GM12878 (cell line): Measurements from ENCODE around the gene COL25A1. TPM values are rescaled to one million over a fixed set of nuclear protein-coding genes. Genes with fewer than 3 reads are reported as not detected.

Source experiments
- ATAC-seq: fragments of 200-7000 bp; cut with Tn5 transposase; 3 replicates; pipeline ENCODE4 v1.9.1; 2020; ENCODE audit warnings: mild to moderate bottlenecking, moderate library complexity
- BruUV-seq: library from RNA; stranded (reverse); fragments of 400-500 nt; replicated peaks from 2 replicates; lab custom pipeline; 2021; lab: Mats Ljungman, UMichigan
- CTCF ChIA-PET: fragments of 300-600 bp; sonication (Branson Sonifier 250); formaldehyde crosslinking; extraction: SDS; loops from one replicate; lab custom pipeline; 2021; ENCODE audit warnings: inconsistent platforms; lab: Yijun Ruan, JAX
- POLR2A ChIA-PET: fragments of 350-600 bp; formaldehyde crosslinking; extraction: SDS; loops from one replicate; lab custom pipeline; 2021; ENCODE audit warnings: inconsistent platforms; lab: Charles Lee
- RAD21 ChIA-PET: fragments of 300-600 bp; sonication (Branson Sonifier 250); formaldehyde crosslinking; loops from one replicate; lab custom pipeline; 2023; ENCODE audit warnings: antibody characterized with exemption; ENCODE audit not compliant: unreplicated experiment; lab: Charles Lee
- SMC1A ChIA-PET: fragments of 300-600 bp; sonication (Branson Sonifier 250); formaldehyde crosslinking; loops from one replicate; lab custom pipeline; 2023; ENCODE audit not compliant: unreplicated experiment, uncharacterized antibody; lab: Charles Lee
- DNase-seq: peaks from one replicate; pipeline ENCODE4 v3.0.0-alpha.2; 2011; ENCODE audit warnings: low read depth, low spot score
- FAIRE-seq: peaks from 3 replicates; lab custom pipeline; 2011; peaks lifted over from hg19 to GRCh38; lab: Jason Lieb, UNC
- H2AFZ ChIP-seq: 2 replicates; pipeline ENCODE4 v1.6.0; 2011; ENCODE audit warnings: low read depth, low read length, control low read depth; ENCODE audit not compliant: control insufficient read depth
- H3K27ac ChIP-seq: 2 replicates; pipeline ENCODE4 v1.5.1; 2011; ENCODE audit warnings: control low read depth; ENCODE audit not compliant: control insufficient read depth, insufficient read depth
- H3K27me3 ChIP-seq, 2 experiments: replicated peaks in 1 of 2; 2 replicates each; pipeline versions ENCODE4 v1.6.0 to v1.6.1; 2011; ENCODE audit warnings: low read length in 1 of 2; ENCODE audit not compliant: control insufficient read depth in 2 of 2, insufficient read depth in 2 of 2
- H3K36me3 ChIP-seq, 2 experiments: 2 replicates each; pipeline ENCODE4 v1.5.1; 2011; ENCODE audit warnings: low read length in 1 of 2; ENCODE audit not compliant: control insufficient read depth in 2 of 2, insufficient read depth in 2 of 2
- H3K4me1 ChIP-seq: 2 replicates; pipeline ENCODE4 v1.6.1; 2011; ENCODE audit warnings: mild to moderate bottlenecking, low read length, moderate library complexity, mixed read lengths; ENCODE audit not compliant: control insufficient read depth, insufficient read depth
- H3K4me2 ChIP-seq: 2 replicates; pipeline ENCODE4 v1.6.0; 2011; ENCODE audit warnings: control low read depth; ENCODE audit not compliant: control insufficient read depth, insufficient read depth
- H3K4me3 ChIP-seq: fragments of 200-600 bp; sonication (generic); 2 replicates; pipeline ENCODE4 v1.5.1; 2016
- H3K79me2 ChIP-seq: 2 replicates; pipeline ENCODE4 v1.6.0; 2011; ENCODE audit warnings: low read length; ENCODE audit not compliant: control insufficient read depth, insufficient read depth
- H3K9ac ChIP-seq: 2 replicates; pipeline ENCODE4 v1.8.0; 2011; ENCODE audit warnings: low read length, control low read depth, mixed read lengths; ENCODE audit not compliant: control insufficient read depth, insufficient read depth
- H3K9me3 ChIP-seq: replicated peaks from 3 replicates; pipeline ENCODE4 v1.5.1; 2011; ENCODE audit warnings: mild to moderate bottlenecking, low read length; ENCODE audit not compliant: control insufficient read depth, insufficient read depth
- H4K20me1 ChIP-seq: 2 replicates; pipeline ENCODE4 v1.6.0; 2011; ENCODE audit not compliant: control insufficient read depth, insufficient read depth
- ATF7 ChIP-seq: fragments of 450-650 bp; IDR thresholded peaks from 2 replicates; pipeline ENCODE4 v1.6.1; 2016; ENCODE audit warnings: low read depth, mild to moderate bottlenecking
- BRCA1 ChIP-seq: IDR thresholded peaks from 2 replicates; pipeline ENCODE4 v1.6.1; 2011; ENCODE audit warnings: low read depth, low read length, improper control_type of control experiment
- CBX5 ChIP-seq: sonication (generic); IDR thresholded peaks from 2 replicates; pipeline ENCODE4 v1.6.1; 2016; ENCODE audit warnings: low read depth, moderate library complexity, mild to moderate bottlenecking, inconsistent platforms
- CEBPB ChIP-seq, 2 experiments: fragments of 150-350 bp in 1 of 2; IDR thresholded peaks; 2 replicates each; pipeline ENCODE4 v1.6.1; 2012 to 2014; ENCODE audit warnings: low read depth in 2 of 2, low read length in 2 of 2, borderline replicate concordance in 1 of 2, inconsistent platforms in 1 of 2
- ETV6 ChIP-seq, 2 experiments: fragments of 450-650 bp in 1 of 2; IDR thresholded peaks in 1 of 2; conservative IDR thresholded peaks in 1 of 2; 2 replicates each; pipeline ENCODE4 v1.6.1; 2014; ENCODE audit warnings: antibody characterized with exemption in 1 of 2, borderline replicate concordance in 1 of 2, low read depth in 1 of 2, mild to moderate bottlenecking in 1 of 2, moderate library complexity in 1 of 2
- NFYB ChIP-seq: IDR thresholded peaks from 2 replicates; pipeline ENCODE4 v1.6.1; 2011; ENCODE audit warnings: low read depth, mild to moderate bottlenecking, low read length, improper control_type of control experiment, moderate library complexity; ENCODE audit not compliant: insufficient read depth
- NR2C1 ChIP-seq: fragments of 450-650 bp; IDR thresholded peaks from 2 replicates; pipeline ENCODE4 v1.6.1; 2017; ENCODE audit warnings: antibody characterized with exemption, mild to moderate bottlenecking, moderate library complexity
- WRNIP1 ChIP-seq: IDR thresholded peaks from 2 replicates; pipeline ENCODE4 v1.6.1; 2011; ENCODE audit warnings: low read depth, low read length, improper control_type of control experiment, borderline replicate concordance
- ZNF217 ChIP-seq: fragments of 450-650 bp; IDR thresholded peaks from 2 replicates; pipeline ENCODE4 v1.6.1; 2017; ENCODE audit warnings: antibody characterized with exemption, mild to moderate bottlenecking
- WGBS: methylation state at CpG from one replicate; pipeline ENCODE4 v1.1.6; 2016; ENCODE audit warnings: low lambda C conversion rate; ENCODE audit not compliant: insufficient replicate concordance, insufficient coverage; ENCODE audit errors: missing lambda C conversion rate; 5-methylcytosine and 5-hydroxymethylcytosine counted together
- in situ Hi-C: fragments of 300-500 bp; cut with MboI; formaldehyde crosslinking; loops from 9 replicates; pipeline ENCODE4 v1.14.3; 2018; ENCODE audit warnings: mixed read lengths
- intact Hi-C: fragments of 100-400 bp; cut with micrococcal nuclease; formaldehyde crosslinking; loops from one replicate; pipeline ENCODE4 v1.14.2; 2022; ENCODE audit not compliant: unreplicated experiment
- polyA plus RNA-seq, 11 experiments: library from polyadenylated mRNA; depleted of rRNA in 4 of 11; unstranded in 6 of 11; stranded (reverse) in 5 of 11; fragments of >200 nt; fragmentation: Nextera tagmentation in 4 of 11; fragmentation: Illumina TruSeq in 1 of 11; extraction: Ambion mirVana in 4 of 11; extraction: Trizol in 1 of 11; gene quantifications; 1 replicate in 1 of 11; 2 replicates in 10 of 11; pipeline versions ENCODE4 v1.2.1 to v1.2.3, GENCODE V29; 2011 to 2016; ENCODE audit warnings: inconsistent platforms in 2 of 11, missing spikeins in 2 of 11, low read depth in 1 of 11
- total RNA-seq, 4 experiments: library from RNA; depleted of rRNA in 3 of 4; stranded (reverse); fragments of >200 nt in 3 of 4; fragmentation: Illumina TruSeq in 1 of 4; extraction: Trizol in 1 of 4; gene quantifications; 2 replicates each; pipeline versions ENCODE4 v1.2.1 to v1.2.3, GENCODE V29; 2013 to 2021
- TF ChIP-seq, protein P1 (sequence below): fragments of 450-650 bp; IDR thresholded peaks from 2 replicates; pipeline ENCODE4 v1.6.1; 2016; ENCODE audit warnings: mild to moderate bottlenecking, moderate library complexity, borderline replicate concordance
- TF ChIP-seq, protein P2 (sequence below): IDR thresholded peaks from 2 replicates; pipeline ENCODE4 v1.6.1; 2012; ENCODE audit warnings: low read depth, low read length, improper control_type of control experiment
- TF ChIP-seq, protein P3 (sequence below): IDR thresholded peaks from 2 replicates; pipeline ENCODE4 v1.6.1; 2012; ENCODE audit warnings: low read length, inconsistent platforms

Gene COL25A1
- total and polyA plus RNA-seq, 10 of the 15 experiments (the other 5 are each of a cell fraction or from before 2014, with no cell fraction given): 0.01 to 0.26 (median 0.12) TPM; not detected in 6

DNA sequence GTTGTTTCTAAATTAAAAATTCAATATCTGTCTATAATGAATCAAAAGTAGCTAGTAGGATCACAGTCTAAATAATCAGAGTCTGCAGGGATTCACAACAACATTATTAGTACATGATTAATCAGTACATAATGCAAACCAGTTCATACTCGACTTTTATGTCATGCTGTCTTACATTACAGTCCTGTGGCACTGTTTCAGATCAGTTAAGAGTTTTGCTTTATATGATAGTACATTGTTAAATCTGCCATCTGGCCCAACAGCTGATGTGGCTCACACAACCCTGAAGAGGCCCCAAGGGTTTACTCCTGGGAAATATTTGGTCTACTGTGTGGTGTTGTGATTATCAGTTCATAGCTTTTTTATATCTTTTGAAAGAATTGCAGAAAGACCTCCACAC is 292.5 kb downstream of the COL25A1 start (continued):
- no peak for TF ChIP-seq BRCA1
- TF ChIP-seq WRNIP1: no peak
- TF ChIP-seq CBX5: no peak

DNA sequence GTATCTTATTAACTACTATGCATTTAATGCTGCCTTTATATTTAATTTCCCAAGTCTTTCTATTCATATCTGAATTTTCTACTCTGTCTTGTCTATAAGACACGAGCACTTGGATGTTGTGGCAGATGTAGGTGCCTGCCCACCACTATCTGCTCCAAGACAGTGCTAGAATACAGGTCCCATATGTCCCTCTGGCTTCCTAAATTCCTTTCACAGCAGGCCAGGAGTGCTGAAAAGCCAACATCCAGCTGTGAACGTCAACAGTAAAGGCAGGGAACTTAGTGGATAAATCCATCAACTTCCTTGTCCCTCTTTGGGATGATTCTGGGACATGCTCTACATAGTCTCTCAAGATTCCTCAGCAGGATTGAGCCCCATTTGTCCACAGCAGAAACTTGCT is 294.5 kb downstream of the COL25A1 start:
- RAD21 ChIA-PET: no interaction called here

More for the DNA sequence above, 294.5 kb downstream of the COL25A1 start:
- in situ Hi-C loops (no loop called here), intact Hi-C loops (no loop called here)
- ATAC-seq: no peak
- Histone ChIP-seq H4K20me1 (no peaks in the 10 kb centered on the region), H3K4me1 (no peaks in the 10 kb centered on the region), H3K4me2 (no peak overlapping the region), H3K36me3 (no peaks in the 10 kb centered on the region), H3K79me2 (no peaks in the 10 kb centered on the region), H3K9me3 (no peaks in the 10 kb centered on the region; the same call in 2 of the 3 replicates), H3K27me3 (no peaks in the 10 kb centered on the region), H3K27ac (no peak overlapping the region), H3K4me3 (no peak overlapping the region), H2AFZ (no peak overlapping the region)
- WGBS: 2% methylated on average over 2 of the region's 2 CpGs
- FAIRE-seq: no peak
- CTCF ChIA-PET: no interaction called here
- POLR2A ChIA-PET: no interaction called here
- SMC1A ChIA-PET: no interaction called here
- no TSS peak for BruUV-seq
- DNase-seq: no peak
- no peak for TF ChIP-seq ATF7
- no peak for TF ChIP-seq CEBPB (IDR thresholded peaks at IDR 0.05; ENCODE audit: borderline replicate concordance in 1 of 2, low read depth in 2 of 2, low read length in 2 of 2)
- TF ChIP-seq, protein P1, sequence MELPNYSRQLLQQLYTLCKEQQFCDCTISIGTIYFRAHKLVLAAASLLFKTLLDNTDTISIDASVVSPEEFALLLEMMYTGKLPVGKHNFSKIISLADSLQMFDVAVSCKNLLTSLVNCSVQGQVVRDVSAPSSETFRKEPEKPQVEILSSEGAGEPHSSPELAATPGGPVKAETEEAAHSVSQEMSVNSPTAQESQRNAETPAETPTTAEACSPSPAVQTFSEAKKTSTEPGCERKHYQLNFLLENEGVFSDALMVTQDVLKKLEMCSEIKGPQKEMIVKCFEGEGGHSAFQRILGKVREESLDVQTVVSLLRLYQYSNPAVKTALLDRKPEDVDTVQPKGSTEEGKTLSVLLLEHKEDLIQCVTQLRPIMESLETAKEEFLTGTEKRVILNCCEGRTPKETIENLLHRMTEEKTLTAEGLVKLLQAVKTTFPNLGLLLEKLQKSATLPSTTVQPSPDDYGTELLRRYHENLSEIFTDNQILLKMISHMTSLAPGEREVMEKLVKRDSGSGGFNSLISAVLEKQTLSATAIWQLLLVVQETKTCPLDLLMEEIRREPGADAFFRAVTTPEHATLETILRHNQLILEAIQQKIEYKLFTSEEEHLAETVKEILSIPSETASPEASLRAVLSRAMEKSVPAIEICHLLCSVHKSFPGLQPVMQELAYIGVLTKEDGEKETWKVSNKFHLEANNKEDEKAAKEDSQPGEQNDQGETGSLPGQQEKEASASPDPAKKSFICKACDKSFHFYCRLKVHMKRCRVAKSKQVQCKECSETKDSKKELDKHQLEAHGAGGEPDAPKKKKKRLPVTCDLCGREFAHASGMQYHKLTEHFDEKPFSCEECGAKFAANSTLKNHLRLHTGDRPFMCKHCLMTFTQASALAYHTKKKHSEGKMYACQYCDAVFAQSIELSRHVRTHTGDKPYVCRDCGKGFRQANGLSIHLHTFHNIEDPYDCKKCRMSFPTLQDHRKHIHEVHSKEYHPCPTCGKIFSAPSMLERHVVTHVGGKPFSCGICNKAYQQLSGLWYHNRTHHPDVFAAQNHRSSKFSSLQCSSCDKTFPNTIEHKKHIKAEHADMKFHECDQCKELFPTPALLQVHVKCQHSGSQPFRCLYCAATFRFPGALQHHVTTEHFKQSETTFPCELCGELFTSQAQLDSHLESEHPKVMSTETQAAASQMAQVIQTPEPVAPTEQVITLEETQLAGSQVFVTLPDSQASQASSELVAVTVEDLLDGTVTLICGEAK: no peak
- TF ChIP-seq ETV6 (conservative IDR thresholded peaks at IDR 0.05 in 1 of 2, IDR thresholded peaks at IDR 0.05 in 1 of 2; ENCODE audit: borderline replicate concordance in 1 of 2, low read depth in 1 of 2): no peak
- no peak for TF ChIP-seq ZNF217
- TF ChIP-seq, protein P2, sequence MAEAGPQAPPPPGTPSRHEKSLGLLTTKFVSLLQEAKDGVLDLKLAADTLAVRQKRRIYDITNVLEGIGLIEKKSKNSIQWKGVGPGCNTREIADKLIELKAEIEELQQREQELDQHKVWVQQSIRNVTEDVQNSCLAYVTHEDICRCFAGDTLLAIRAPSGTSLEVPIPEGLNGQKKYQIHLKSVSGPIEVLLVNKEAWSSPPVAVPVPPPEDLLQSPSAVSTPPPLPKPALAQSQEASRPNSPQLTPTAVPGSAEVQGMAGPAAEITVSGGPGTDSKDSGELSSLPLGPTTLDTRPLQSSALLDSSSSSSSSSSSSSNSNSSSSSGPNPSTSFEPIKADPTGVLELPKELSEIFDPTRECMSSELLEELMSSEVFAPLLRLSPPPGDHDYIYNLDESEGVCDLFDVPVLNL: no peak
- no peak for TF ChIP-seq NFYB
- TF ChIP-seq, protein P3, sequence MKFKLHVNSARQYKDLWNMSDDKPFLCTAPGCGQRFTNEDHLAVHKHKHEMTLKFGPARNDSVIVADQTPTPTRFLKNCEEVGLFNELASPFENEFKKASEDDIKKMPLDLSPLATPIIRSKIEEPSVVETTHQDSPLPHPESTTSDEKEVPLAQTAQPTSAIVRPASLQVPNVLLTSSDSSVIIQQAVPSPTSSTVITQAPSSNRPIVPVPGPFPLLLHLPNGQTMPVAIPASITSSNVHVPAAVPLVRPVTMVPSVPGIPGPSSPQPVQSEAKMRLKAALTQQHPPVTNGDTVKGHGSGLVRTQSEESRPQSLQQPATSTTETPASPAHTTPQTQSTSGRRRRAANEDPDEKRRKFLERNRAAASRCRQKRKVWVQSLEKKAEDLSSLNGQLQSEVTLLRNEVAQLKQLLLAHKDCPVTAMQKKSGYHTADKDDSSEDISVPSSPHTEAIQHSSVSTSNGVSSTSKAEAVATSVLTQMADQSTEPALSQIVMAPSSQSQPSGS: no peak
- TF ChIP-seq NR2C1: no peak
- TF ChIP-seq, all 136 proteins: peak for 0
- no peak overlapping the region for H3K9ac ChIP-seq
